ENCODE results near the gene HS2ST1.

- TF ChIP-seq EZH2 (IDR thresholded peaks at IDR 0.05; ENCODE audit: insufficient read depth, poor library complexity, severe bottlenecking) (no peak), EZH2phosphoT487 (IDR thresholded peaks at IDR 0.05; ENCODE audit: insufficient read depth, low read depth) (no peak)
These were observed 219.6 kb downstream of the HS2ST1 start for GRCh38 chr1:87134061-87134460.

All from GM23248 (cell line).